OCI-LY7 (cell line): ENCODE results near the gene TRNT1.

Experiments
- CTCF ChIP-seq: fragments of 200-600 bp; sonication (generic); conservative IDR thresholded peaks from 2 replicates; pipeline ENCODE4 v1.5.1; 2014; ENCODE audit warnings: mild to moderate bottlenecking, antibody characterized with exemption, low read length, moderate library complexity, mixed read lengths
- EZH2phosphoT487 ChIP-seq: fragments of 200-600 bp; sonication (generic); IDR thresholded peaks from 2 replicates; pipeline ENCODE4 v1.6.1; 2018; ENCODE audit warnings: low read depth, borderline replicate concordance, mild to moderate bottlenecking, mixed run types, antibody characterized with exemption, low read length, moderate library complexity, mixed read lengths

- no peak for TF ChIP-seq CTCF
- no peak for TF ChIP-seq EZH2phosphoT487
Measured at GRCh38 chr3:3151513-3151912, 24.8 kb downstream of the TRNT1 start.
